Stimulated activated CD4-positive, alpha-beta T cell treated with anti-CD3 and anti-CD28 coated beads, Interleukin-15, amount 100 ng/mL, for 48 hours (primary cell): ENCODE data around the gene SKA2.
"Not testable (repeated sequence)": the region's sequence is repeated elsewhere in the genome, so short reads cannot be mapped to it uniquely, and the experiment has no call there.

Experiments
- DNase-seq, 2 donors: peaks; one replicate each; pipeline ENCODE4 v3.0.0-alpha.2; 2020; ENCODE audit warnings: low read depth in 2 of 2

Gene SKA2

DNA sequence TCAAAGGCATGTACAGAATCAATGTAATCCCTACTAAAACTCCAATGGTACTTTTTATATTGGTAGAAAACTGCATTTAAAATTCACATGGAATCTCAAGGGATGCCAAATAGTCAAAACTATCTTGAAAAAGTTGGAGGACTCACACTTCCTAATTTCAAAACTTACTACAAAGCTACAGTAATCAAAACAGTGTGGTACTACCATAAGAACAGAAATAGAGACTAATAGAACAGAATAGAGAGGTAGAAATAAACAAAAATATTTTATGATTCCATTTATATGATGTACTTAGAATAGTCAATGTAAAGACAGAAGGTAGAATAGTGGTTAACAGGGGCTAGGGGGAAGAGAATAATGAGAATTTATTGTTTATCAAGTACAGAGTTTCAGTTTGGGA is 57.1 kb downstream of the SKA2 start:
- DNase-seq, result no peak

DNA sequence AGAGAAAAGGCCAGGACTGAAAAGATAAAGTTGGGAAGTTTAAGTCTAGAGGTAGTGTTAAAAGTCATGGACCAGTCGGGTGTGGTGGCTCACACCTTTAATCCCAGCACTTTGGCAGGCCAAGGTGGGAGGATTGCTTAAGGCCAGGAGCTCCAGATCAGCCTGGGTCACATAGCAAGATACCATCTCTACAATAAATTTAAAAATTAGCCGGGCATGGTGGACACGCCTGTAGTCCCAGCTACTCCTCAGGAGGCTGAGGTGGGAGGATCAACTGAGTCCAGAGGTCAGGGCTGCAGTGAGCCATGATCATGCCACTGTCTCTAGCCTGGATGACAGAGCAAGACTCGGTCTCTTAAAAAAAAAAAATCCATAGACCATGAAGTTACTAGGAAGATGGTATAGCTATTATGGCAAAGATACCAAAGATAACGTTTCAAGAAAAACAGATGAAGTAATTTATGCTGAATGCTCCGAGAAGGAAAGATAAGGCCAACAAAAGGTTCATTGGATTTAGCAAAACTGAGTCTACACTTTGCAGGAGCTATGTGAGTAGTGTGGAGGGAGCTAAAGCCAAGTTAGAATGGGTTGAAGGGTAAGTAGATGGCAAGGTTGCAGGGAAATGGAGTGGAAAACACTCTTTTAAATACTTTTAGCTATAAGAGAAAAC is 60.0 kb downstream of the SKA2 start:
- no peak for DNase-seq

DNA sequence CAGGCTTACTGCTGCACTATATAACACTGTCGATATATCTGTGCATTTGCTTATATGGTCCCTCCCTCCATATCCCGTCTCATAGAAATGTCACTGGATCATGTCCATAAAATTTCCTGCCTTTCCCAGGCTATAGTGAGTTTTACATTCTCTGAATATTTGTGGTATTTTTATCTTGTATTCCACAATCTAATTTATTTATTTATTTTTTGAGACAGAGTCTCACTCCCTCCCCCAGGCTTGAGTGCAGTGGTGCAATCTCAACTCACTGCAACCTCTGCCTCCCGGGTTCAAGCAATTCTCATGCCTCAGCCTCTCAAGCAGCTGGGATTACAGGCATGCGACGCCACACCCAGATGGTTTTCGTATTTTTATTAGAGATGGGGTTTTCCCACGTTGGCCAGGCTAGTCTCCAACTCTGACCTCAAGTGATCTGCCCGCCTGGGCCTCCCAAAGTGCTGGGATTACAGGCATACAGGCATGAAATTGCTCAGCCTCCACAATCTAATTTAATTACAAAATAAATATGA is 61.2 kb downstream of the SKA2 start:
- no peak for DNase-seq

DNA sequence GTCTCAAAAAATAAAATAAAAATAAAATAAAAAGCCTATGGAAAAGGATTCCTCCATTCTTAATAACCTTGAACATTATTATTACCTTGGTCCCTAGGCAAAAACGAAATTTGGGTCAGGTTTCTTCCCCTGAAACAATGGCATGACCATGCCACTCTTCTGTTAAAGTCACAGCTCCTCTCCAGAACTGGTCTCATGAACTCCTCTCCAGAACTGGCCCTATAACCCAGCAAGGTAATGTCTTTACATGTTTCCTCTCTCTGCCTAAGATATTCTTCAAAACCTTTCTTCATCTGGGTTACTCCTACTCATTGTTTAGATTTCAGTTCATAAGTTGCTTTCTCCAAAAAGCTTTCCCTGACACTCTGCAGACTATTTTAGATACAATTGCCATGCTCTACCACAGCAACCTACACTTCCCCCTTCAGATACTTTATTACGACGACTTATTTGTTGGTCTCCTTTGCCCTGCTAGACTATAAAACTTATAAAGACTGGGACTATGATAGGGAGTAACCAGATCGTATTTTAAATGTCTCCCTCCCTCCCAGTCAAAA is 61.8 kb downstream of the SKA2 start:
- no peak for DNase-seq

DNA sequence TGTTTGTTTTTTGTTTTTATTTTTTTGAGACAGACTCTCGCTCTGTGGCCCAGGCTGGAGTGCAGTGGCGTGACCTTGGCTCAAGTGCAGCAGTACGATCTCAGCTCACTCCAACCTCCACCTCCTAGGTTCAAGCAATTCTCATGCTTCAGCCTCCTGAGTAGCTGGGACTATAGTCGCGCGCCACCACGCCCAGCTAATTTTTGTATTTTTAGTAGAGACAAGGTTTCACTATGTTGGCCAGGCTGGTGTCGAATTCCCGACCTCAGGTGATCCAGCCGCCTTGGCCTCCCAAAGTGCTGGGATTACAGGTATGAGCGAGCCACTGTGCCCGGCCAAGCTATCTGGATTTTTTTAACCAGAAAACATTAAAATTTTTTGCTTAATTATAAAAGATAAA is 64.4 kb downstream of the SKA2 start:
- not testable (repeated sequence) for DNase-seq

DNA sequence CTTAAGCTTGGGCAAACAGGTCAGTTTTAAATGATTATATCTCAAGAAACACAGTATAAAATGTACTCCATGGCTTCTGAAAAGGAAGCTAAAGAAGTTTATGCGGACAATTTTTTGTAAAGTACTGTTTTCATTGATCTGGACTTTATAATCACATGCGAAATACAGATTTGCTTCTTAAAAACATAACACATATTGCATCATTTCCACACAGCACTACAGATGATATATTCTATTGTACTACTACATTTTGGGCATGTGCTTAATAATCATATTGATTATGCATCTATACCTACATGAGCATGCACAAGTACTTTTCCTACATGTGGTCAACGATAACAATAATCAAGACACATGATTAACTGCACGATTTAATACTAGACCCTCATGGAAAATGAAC is 70.8 kb downstream of the SKA2 start:
- no peak for DNase-seq

DNA sequence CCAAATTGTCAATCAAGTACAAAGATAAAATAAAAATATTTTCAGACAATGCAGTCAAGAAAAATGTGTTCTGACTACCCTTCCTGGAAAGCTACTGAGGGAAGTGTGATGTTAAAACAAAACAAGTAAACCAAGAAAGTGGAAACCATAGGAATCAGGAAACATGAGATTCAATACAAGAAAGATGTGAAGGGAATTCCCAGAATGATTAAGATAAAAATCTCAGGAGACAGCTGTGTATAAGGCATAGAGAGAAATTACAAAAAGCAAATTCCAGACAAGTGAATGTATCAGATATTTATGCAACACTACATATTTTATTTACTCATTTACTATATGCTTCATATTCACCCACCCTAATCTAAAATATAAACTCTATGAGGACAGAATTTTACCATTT is 80.5 kb downstream of the SKA2 start:
- no peak for DNase-seq

DNA sequence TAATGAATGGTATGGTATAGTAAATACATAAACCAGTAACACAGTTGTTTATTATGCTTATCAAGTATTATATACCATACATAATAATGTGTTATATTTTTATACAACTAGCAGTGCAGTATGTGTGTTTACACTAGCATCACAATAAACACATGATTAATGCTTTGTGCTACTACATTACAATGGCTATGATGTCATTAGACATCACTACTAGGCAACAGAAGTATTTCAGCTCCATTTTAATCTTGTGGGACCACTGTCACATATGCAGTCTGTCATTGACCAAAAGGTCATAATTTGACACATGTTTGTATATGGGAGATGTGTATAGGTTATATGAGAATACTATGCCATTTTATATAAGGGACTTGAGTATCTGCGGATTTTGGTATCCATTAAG is 81.0 kb downstream of the SKA2 start:
- DNase-seq, result no peak

DNA sequence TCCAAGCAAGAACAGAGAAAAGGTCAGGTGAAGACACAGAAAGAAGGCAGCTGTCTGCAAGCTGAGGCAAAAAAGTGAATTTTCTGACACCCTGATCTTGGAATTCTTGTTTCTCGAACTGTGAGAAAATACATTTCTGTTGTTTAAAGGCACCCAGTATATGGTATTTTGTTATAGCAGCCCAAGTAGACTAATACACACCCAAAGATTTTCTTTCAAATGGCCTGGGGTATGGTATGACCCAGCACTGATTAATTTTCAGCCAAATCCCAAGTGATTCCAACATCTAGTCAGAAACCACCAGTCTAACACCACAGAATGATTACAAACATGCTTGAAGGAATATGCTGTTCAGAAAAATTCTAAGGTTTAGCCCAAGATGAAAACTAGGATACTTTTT is 85.1 kb downstream of the SKA2 start:
- DNase-seq, result no peak

DNA sequence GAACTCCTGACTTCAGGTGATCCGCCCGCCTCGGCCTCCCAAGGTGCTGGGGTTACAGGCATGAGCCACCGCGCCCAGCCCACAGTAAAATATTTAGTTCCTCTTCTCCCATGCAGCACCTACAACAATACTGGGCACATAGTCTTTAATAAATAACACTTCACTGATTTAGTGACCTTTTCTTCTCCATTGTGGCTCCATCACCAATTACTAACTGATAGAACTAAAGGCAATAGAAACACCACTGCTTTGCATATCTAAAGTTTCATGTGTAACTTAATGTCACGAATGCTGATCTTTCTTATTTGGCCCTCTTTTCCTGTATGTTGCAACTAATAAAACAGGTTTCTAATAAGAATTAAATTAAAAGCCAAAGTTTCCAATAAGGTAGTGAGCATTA is 87.2 kb downstream of the SKA2 start:
- no peak for DNase-seq

DNA sequence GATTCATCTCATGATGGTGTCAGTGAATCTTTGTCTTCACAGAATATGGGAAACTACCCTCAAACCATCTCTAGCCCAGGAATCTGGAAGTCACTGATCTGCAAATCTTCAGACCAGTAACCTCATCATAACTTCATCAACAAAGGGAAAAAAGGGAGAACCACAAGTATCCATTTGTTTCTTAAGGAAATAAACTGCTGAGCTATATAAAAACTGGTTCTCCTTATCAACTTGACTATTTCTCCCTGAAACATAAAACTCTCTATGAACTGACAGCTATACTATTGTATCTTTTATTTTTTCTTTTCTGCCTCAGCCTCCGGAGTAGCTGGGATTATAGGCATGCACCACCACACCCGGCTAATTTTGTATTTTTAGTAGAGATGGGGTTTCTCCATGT is 87.6 kb downstream of the SKA2 start:
- no peak for DNase-seq

DNA sequence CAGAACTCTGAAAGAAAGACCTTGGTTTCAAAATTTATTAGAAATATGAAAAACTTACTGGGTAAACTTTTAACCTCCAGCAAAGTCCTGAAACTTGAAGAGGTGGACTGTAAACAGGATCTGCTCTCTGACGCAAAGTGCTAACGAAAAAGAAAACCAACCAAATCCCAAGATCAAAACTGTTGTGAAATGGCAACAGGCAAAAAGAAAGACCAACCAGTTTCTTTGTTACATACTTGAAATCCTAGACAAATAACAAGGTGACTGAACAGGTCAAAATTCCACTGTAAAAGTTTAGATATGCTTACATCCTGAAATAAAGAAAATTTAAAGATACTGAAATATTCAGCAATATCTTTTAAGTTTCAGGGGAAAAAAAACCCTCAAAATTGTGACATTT is 92.5 kb downstream of the SKA2 start:
- DNase-seq, result no peak
